ENCODE data around the gene FJX1. TPM values are rescaled to one million over a fixed set of nuclear protein-coding genes. Genes with fewer than 3 reads are reported as not detected.

The FJX1 gene
- total RNA-seq, 2 experiments from 2014 or later: 0.63 TPM; not detected in 1

DNA sequence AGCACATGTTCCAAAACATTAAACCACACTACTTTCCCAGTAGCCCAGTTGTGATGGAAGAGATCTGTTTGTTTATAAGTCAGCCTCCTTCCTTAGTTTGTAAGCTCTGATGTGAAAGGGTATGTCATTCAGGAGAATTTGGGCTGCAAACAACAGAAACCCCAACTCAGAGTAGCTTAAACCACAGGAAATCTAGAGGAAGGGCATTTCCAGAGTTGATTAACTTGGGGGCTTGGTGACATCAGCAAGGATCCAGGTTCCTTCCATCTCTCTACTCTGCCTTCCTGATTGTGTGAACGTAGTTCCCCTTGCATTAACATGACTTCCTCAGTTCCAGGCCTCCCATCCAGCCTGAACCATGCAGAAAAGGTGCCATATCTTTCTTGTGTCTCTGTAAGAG lies 6.5 kb upstream of the FJX1 start:
- BruUV-seq (replicated peaks): no TSS peak
- no peak overlapping the region for H3K4me2 ChIP-seq (ENCODE audit: low read length)
- no peaks in the 10 kb centered on the region for H4K20me1 ChIP-seq (ENCODE audit: insufficient read depth, low read length)
- intact Hi-C loops (cut with micrococcal nuclease; ENCODE audit: unreplicated experiment): no loop called here
- no peaks in the 10 kb centered on the region for H3K79me2 ChIP-seq (ENCODE audit: insufficient read depth, low read depth, low read length)
- no peak overlapping the region for H3K27ac ChIP-seq (ENCODE audit: low read depth, low read length, poor library complexity, severe bottlenecking)
- no peaks in the 10 kb centered on the region for H3K4me1 ChIP-seq (ENCODE audit: insufficient read depth, low read length, poor library complexity, severe bottlenecking)
- H3K36me3 ChIP-seq (ENCODE audit: insufficient read depth, low read length): no peaks in the 10 kb centered on the region
- TF ChIP-seq, protein P1, sequence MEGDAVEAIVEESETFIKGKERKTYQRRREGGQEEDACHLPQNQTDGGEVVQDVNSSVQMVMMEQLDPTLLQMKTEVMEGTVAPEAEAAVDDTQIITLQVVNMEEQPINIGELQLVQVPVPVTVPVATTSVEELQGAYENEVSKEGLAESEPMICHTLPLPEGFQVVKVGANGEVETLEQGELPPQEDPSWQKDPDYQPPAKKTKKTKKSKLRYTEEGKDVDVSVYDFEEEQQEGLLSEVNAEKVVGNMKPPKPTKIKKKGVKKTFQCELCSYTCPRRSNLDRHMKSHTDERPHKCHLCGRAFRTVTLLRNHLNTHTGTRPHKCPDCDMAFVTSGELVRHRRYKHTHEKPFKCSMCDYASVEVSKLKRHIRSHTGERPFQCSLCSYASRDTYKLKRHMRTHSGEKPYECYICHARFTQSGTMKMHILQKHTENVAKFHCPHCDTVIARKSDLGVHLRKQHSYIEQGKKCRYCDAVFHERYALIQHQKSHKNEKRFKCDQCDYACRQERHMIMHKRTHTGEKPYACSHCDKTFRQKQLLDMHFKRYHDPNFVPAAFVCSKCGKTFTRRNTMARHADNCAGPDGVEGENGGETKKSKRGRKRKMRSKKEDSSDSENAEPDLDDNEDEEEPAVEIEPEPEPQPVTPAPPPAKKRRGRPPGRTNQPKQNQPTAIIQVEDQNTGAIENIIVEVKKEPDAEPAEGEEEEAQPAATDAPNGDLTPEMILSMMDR (conservative IDR thresholded peaks at IDR 0.05; ENCODE audit: low read length): no peak
- no peak for DNase-seq (ENCODE audit: low spot score)
- ChIA-PET CTCF (ENCODE audit: unreplicated experiment) (no interaction called here), POLR2A (no interaction called here)
- H3K9me2 ChIP-seq (ENCODE audit: insufficient read depth, low read length): no peaks in the 10 kb centered on the region
- no peaks in the 10 kb centered on the region for H3K9me3 ChIP-seq (ENCODE audit: low read length)
- no peak overlapping the region for H2AFZ ChIP-seq (ENCODE audit: low read length)
- no peak overlapping the region for H3K4me3 ChIP-seq (ENCODE audit: low read depth, low read length, poor library complexity, severe bottlenecking)

DNA sequence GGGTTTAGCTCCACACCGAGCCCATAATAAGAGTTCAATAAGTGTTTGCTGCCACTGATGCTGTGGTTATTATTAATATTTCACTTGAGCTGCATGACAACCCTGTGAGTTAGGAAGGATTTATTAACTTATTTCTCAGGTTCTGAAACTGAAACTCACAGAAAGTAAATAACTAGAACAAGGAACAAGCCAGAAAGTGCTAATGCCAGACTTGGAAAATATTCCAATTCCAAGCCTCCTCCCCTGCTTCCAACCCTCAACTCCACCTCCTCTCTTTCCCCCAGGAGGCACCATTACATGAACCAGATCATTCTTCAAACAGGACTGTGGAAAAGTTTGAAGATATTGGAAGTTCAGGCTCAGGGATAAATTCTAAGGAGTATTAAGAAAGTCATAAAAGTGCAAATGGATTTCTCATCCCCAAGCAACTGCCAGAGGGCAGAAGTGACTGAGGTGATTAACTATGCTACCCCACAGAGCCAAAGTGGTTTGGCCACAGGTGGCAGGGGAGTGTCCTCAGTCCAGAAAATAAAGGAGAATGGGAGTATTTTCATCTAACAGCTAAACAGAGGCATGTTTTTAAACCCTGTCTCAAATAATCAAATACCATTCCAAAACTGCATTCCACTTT lies 3.2 kb upstream of the FJX1 start:
- intact Hi-C loops (cut with micrococcal nuclease; ENCODE audit: unreplicated experiment): no loop called here
- no peak overlapping the region for H3K4me3 ChIP-seq (ENCODE audit: low read depth, low read length, poor library complexity, severe bottlenecking)
- no peak overlapping the region for H3K4me2 ChIP-seq (ENCODE audit: low read length)
- no TSS peak for BruUV-seq (replicated peaks)
- CTCF ChIA-PET (ENCODE audit: unreplicated experiment): no interaction called here
- H2AFZ ChIP-seq (ENCODE audit: low read length): no peak overlapping the region
- no peaks in the 10 kb centered on the region for H3K9me2 ChIP-seq (ENCODE audit: insufficient read depth, low read length)
- no peaks in the 10 kb centered on the region for H3K4me1 ChIP-seq (ENCODE audit: insufficient read depth, low read length, poor library complexity, severe bottlenecking)
- no peaks in the 10 kb centered on the region for H3K9me3 ChIP-seq (ENCODE audit: low read length)
- TF ChIP-seq EZH2phosphoT487 (IDR thresholded peaks at IDR 0.05; ENCODE audit: borderline replicate concordance, low read depth, low read length): no peak
- TF ChIP-seq, protein P1 (conservative IDR thresholded peaks at IDR 0.05; ENCODE audit: low read length): no peak
- DNase-seq (ENCODE audit: low spot score): no peak
- H4K20me1 ChIP-seq (ENCODE audit: insufficient read depth, low read length): no peaks in the 10 kb centered on the region
- H3K36me3 ChIP-seq (ENCODE audit: insufficient read depth, low read length): no peaks in the 10 kb centered on the region
- no peaks in the 10 kb centered on the region for H3K79me2 ChIP-seq (ENCODE audit: insufficient read depth, low read depth, low read length)
- POLR2A ChIA-PET: no interaction called here
- H3K27ac ChIP-seq (ENCODE audit: low read depth, low read length, poor library complexity, severe bottlenecking): no peak overlapping the region

Measured in OCI-LY7 (cell line).